COLO829 (cell line): Measurements from ENCODE around the gene UBXN6.
A peak's percentile ranks its signal among the peaks of the same experiment; 100 is the strongest.

ENCODE experiments used
- DNase-seq: peaks from one replicate; pipeline ENCODE4 v3.0.0; 2012; ENCODE audit warnings: low spot score

Gene UBXN6

GRCh38 chr19:4403005-4403761, 54.4 kb downstream of the UBXN6 start:
- no peak for DNase-seq

- DNase-seq, result peak; percentile 100
These were observed 55.2 kb downstream of the UBXN6 start, which contains the start of gene CHAF1A for GRCh38 chr19:4402171-4403004. TSS of gene CHAF1A (plus strand) at chr19:4402640. CDS start at chr19:4402763, 123 bp downstream.

- DNase-seq, result no peak
These were observed 55.8 kb downstream of the UBXN6 start for GRCh38 chr19:4401769-4402170.

GRCh38 chr19:4400135-4400936, 57.3 kb downstream of the UBXN6 start, which contains the start of gene SH3GL1:
TSS of gene SH3GL1 (minus strand) at chr19:4400547. CDS start at chr19:4400368, 179 bp downstream.
- DNase-seq, result peak; percentile 91

- DNase-seq, result no peak
These were observed 57.8 kb downstream of the UBXN6 start for GRCh38 chr19:4399812-4400134.

GRCh38 chr19:4396949-4397783, 60.4 kb downstream of the UBXN6 start:
- no peak for DNase-seq
